Motor neuron (in vitro differentiated cells): Measurements from ENCODE around the gene NXPH4. TPM values are rescaled to one million over a fixed set of nuclear protein-coding genes. Genes with fewer than 3 reads are reported as not detected.
A peak's percentile ranks its signal among the peaks of the same experiment; 100 is the strongest.

Experiments
- ATAC-seq, 8 experiments: fragments of 200-7000 bp; cut with Tn5 transposase; replicated peaks in 6 of 8; 2 replicates each; pipeline ENCODE4 v1.8.0; 2021; ENCODE audit warnings: mild to moderate bottlenecking in 8 of 8, moderate library complexity in 8 of 8
- H3K27ac ChIP-seq, 2 donors: fragments of 250-450 bp; sonication (Bioruptor Pico); 2 replicates each; pipeline ENCODE4 v1.9.0; 2021; ENCODE audit warnings: antibody characterized with exemption in 2 of 2, mild to moderate bottlenecking in 2 of 2, moderate library complexity in 1 of 2
- H3K4me1 ChIP-seq, 2 donors: fragments of 250-450 bp; sonication (Bioruptor Pico); replicated peaks in 1 of 2; 2 replicates each; pipeline ENCODE4 v1.6.1; 2021; ENCODE audit warnings: antibody characterized with exemption in 2 of 2, mild to moderate bottlenecking in 2 of 2, moderate library complexity in 1 of 2
- H3K4me3 ChIP-seq, 5 donors: fragments of 250-450 bp; sonication (Bioruptor Pico); 2 replicates each; pipeline ENCODE4 v1.9.0; 2021; ENCODE audit warnings: antibody characterized with exemption in 5 of 5, mild to moderate bottlenecking in 5 of 5, moderate library complexity in 4 of 5
- WGBS, 10 experiments: fragments of 450-650 bp; shearing (Covaris generic); methylation state at CpG; one replicate each; pipeline ENCODE4 v1.0.0; 2022; 5-methylcytosine and 5-hydroxymethylcytosine counted together
- in situ Hi-C, 9 experiments: fragments of 400-800 bp; cut with MboI; loops; one replicate each; pipeline ENCODE4 v1.15.0; 2021; ENCODE audit warnings: low sequenced_read_pairs in 9 of 9, low pct_unique_long_range_greater_than_20kb in 2 of 9; ENCODE audit not compliant: unreplicated experiment in 9 of 9
- total RNA-seq, 8 experiments: library from RNA; unstranded; fragments of 300-600 nt; gene quantifications; 2 replicates each; pipeline versions ENCODE4 v1.2.3 to v1.2.4, GENCODE V29; 2022

Gene NXPH4
- total RNA-seq, 8 experiments from 2014 or later, result 0.36 to 16.3 (median 10.7) TPM

GRCh38 chr12:57234571-57235016 is 18.0 kb downstream of the NXPH4 start:
- Histone ChIP-seq H3K27ac (peak overlapping the region in 1 of 2 donors; percentile 2), H3K4me1 (peaks cover 71 to 80% of the 10 kb centered on the region in 2 donors), H3K4me3 (no peak overlapping the region)
- WGBS, 10 experiments, result 72 to 89% (median 85%) methylated on average over 2 to 5 of the region's 10 CpGs; no CpG with 5 or more reads in 6 of the 10 experiments
- in situ Hi-C loops, result loop anchor here in 1 of 9 experiments (25.0 kb wide), 1 partner anchor 228 kb away; the partner anchor contains the start of genes GLI1 and INHBE
- ATAC-seq, result no peak

GRCh38 chr12:57235017-57235727 is 18.6 kb downstream of the NXPH4 start:
- peak in 7 of 8 experiments; percentile 1 to 33 (median 11) for ATAC-seq
- 15 to 100% (median 52%) methylated on average over 1 to 10 of the region's 26 CpGs; no CpG with 5 or more reads in 4 of the 10 experiments for WGBS, 10 experiments
- H3K4me3 ChIP-seq, result no peak overlapping the region

DNA sequence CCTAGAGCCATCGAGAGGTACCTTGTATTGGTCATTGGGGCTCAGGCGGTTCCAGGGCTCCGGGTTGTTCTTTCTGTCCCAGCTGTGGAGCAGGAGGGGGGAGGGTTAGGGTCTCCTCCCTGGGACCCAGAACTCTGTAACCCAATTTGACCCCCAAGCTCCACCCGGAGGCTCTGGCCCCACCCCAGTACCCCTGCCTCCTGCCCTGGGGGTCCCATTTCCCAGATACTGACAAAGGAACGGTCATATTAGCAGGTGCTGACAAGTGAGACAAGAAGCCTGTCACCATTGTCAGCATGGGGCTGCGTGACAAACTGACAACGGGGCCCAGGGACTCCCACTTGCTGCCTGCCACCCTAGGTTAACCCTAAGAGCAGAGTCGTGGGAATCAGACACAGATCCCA is 19.1 kb downstream of the NXPH4 start:
- Histone ChIP-seq H3K4me1 (peaks cover 71 to 80% of the 10 kb centered on the region in 2 donors), H3K27ac (no peak overlapping the region), H3K4me3 (no peak overlapping the region)
- 83 to 100% methylated on average over 1 to 2 of the region's 8 CpGs; no CpG with 5 or more reads in 8 of the 10 experiments for WGBS, 10 experiments
- ATAC-seq, result no peak
- in situ Hi-C loops, result loop anchor here in 1 of 9 experiments (25.0 kb wide), 1 partner anchor 227 kb away; the partner anchor contains the start of genes GLI1 and INHBE

More at GRCh38 chr12:57235017-57235727, 18.6 kb downstream of the NXPH4 start:
- Histone ChIP-seq H3K4me1 (peaks cover 71 to 80% of the 10 kb centered on the region in 2 donors), H3K27ac (peak overlapping the region in 1 of 2 donors; percentile 2)
- in situ Hi-C loops, result loop anchor here in 1 of 9 experiments (25.0 kb wide), 1 partner anchor 227 kb away; the partner anchor contains the start of genes GLI1 and INHBE

GRCh38 chr12:57236201-57236924 is 19.8 kb downstream of the NXPH4 start:
- Histone ChIP-seq H3K4me1 (peaks cover 71 to 80% of the 10 kb centered on the region in 2 donors), H3K27ac (no peak overlapping the region), H3K4me3 (peak overlapping the region in 1 of 5 donors; percentile 3)
- WGBS, 10 experiments, result 19% methylated on average over 6 of the region's 40 CpGs; no CpG with 5 or more reads in 9 of the 10 experiments
- in situ Hi-C loops, result loop anchor here in 1 of 9 experiments (25.0 kb wide), 1 partner anchor 226 kb away; the partner anchor contains the start of genes GLI1 and INHBE
- ATAC-seq, result no peak

DNA sequence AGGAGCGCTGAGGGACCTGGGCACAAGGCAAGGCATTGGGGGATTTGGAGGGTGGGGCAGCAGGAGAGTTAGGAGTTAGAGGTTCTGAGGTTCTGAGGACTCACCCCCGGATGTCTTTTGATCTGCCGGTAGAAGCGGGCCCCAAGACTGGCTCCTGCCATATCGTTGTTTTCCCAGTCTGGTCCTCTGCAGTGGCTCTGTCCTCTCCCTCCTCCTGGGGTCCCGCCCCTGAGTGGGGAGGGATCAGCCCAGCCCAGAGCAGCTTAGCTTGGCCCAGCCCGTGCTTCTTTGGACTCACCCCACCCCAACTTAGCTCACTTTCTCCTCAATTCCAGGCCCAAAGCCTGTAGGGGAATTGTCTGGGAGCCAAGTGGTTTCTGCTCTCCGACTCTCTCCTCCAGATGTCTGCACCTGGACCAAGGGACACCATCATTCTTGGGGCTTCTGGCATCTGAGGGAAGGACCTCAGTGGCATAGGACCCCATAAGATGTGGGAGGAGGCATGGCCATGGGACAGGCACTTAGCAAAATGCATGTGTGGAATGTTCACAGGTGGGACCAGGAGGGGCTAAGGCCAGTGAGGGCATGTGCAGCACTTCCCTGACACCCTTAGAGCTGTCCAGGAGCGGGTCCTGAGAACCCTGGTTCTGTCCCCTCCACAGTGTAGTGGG is 20.5 kb downstream of the NXPH4 start:
- 27 to 100% (median 60%) methylated on average over 1 to 4 of the region's 9 CpGs; no CpG with 5 or more reads in 3 of the 10 experiments for WGBS, 10 experiments
- peak in 2 of 8 experiments; percentile 6 to 23 for ATAC-seq
- H3K4me1 ChIP-seq, result peaks cover 72 to 80% of the 10 kb centered on the region in 2 donors
- peak overlapping the region in 1 of 2 donors; percentile 76 for H3K27ac ChIP-seq
- in situ Hi-C loops, result loop anchor here in 1 of 9 experiments (25.0 kb wide), 1 partner anchor 225 kb away; the partner anchor contains the start of genes GLI1 and INHBE
- no peak overlapping the region for H3K4me3 ChIP-seq

DNA sequence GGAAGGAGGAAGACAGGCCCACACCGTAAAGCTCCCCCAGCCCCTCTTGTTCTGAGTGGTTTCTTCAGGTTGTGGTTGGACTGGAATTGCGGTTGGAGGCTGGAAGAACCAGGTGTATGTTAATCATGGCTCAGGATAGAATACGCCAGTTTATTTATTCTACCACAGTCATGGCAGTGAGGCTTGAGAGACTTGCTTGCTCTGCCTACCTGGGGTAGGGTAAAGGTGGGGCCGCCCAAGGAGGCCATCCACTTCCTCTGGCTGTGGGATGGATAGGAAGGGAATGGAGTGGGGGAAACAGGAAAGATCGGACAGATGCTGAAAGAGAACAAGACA is 21.0 kb downstream of the NXPH4 start:
- ATAC-seq, result no peak
- Histone ChIP-seq H3K4me3 (peak overlapping the region in 3 of 5 donors; percentile 42 to 56 (median 50)), H3K4me1 (peaks cover 77 to 80% of the 10 kb centered on the region in 2 donors), H3K27ac (peak overlapping the region; percentile 76 to 84)
- in situ Hi-C loops, result loop anchor here in 1 of 9 experiments (25.0 kb wide), 1 partner anchor 225 kb away; the partner anchor contains the start of genes GLI1 and INHBE
- WGBS, 10 experiments, result 46 to 100% (median 80%) methylated on average over 1 to 3 of the region's 5 CpGs; no CpG with 5 or more reads in 5 of the 10 experiments

DNA sequence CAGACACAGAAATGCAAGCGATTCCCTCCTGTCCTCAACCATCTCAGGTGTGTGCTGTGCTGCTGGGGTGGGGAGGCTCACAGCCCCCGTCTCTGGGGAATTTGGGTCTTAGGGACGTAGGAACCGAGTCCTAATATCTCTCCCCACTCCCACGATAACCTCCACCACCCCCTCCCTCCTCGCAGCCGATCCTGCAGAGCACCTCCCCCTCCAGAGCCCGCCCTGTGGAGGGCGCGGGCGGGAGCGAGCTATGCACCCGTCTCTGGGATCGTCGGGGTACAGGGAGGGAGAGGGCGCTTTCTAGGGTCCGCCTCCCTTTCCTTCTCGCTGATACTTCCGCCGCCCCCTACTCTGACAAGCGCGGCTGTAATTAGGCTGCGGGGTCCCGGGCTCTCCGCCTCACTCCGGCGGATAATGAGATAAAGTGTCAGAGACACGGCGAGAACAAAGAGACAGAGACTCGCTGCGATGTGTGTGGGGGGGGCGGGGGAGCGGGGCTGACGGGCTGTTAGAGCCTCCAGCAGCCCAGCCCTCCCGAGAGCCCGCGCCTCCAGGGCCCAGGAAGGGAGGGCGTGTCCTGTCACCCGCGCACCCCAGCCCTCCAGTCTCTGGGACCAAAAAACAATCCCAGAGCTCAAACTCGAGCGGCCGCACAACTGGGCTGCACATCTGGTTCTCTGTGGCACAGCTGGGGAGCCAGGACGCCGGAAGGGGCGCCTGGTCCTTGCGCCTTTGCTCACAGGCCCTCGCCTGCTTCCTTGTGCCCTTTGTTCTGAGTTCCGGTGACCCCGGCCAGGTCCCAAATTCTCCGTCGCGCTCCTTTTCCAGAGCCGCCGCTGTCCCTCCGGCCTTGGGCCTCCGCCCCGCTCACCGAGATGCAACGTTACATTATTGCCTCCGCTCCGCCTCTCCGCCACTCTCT is 21.6 kb downstream of the NXPH4 start:
- peaks cover 76 to 77% of the 10 kb centered on the region in 2 donors for H3K4me1 ChIP-seq
- H3K4me3 ChIP-seq, result peak overlapping the region; percentile 36 to 56 (median 42)
- 10 to 50% (median 40%) methylated on average over 1 to 16 of the region's 63 CpGs; no CpG with 5 or more reads in 5 of the 10 experiments for WGBS, 10 experiments
- in situ Hi-C loops, result loop anchor here in 1 of 9 experiments (25.0 kb wide), 1 partner anchor 224 kb away; the partner anchor contains the start of genes GLI1 and INHBE
- H3K27ac ChIP-seq, result peak overlapping the region; percentile 76 to 84
- ATAC-seq, result peak in 4 of 8 experiments; percentile 9 to 19 (median 13)

DNA sequence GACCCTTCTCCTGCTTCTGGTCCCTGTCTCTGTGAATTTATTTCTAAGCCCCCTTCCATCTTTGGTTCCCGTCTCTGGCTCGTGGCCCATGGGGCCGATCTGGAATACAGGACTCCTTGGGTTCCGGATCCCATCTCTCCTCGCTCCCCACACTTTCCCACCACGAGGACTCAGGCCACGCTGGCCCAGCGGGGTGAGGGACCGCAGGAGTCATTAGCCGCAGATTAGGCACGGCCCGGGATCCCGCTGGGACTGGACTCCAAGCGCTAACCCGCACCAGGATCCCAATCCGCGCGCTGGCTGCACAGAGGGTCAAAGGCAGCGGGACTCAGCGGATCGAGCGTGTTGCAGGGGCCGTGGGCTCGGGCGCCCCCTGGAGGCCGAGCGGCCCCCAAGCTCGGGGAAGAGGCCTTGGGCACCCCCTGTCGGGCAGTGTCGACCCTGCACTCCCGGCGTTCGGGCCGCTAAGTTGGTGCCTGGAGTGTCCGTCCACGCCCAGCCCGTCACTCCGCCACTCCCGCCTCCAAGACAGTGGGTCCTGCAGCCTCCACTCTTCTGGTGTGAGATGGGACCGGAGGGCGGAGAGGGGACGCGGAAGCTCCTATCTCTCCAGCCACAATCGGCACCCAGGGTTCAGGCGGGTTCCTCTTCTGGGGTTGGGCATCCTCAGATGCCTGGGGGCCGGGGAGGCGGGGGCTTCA is 22.4 kb downstream of the NXPH4 start:
- in situ Hi-C loops, result loop anchor here in 1 of 9 experiments (25.0 kb wide), 1 partner anchor 223 kb away; the partner anchor contains the start of genes GLI1 and INHBE
- Histone ChIP-seq H3K4me3 (peak overlapping the region; percentile 36 to 56 (median 42)), H3K4me1 (peaks cover 68 to 72% of the 10 kb centered on the region in 2 donors), H3K27ac (peak overlapping the region; percentile 94 to 100)
- ATAC-seq, result peak; percentile 38 to 52 (median 48)
- 0 to 9% (median 0%) methylated on average over 3 to 23 of the region's 47 CpGs; no CpG with 5 or more reads in 5 of the 10 experiments for WGBS, 10 experiments

GRCh38 chr12:57239587-57240065 is 23.0 kb downstream of the NXPH4 start:
- in situ Hi-C loops, result loop anchor here in 1 of 9 experiments (25.0 kb wide), 1 partner anchor 223 kb away; the partner anchor contains the start of genes GLI1 and INHBE
- peak in 4 of 8 experiments; percentile 0 to 3 (median 0) for ATAC-seq
- peak overlapping the region; percentile 94 to 100 for H3K27ac ChIP-seq
- H3K4me1 ChIP-seq, result peaks cover 63 to 66% of the 10 kb centered on the region in 2 donors
- peak overlapping the region; percentile 36 to 56 (median 42) for H3K4me3 ChIP-seq
- 0 to 14% (median 0%) methylated on average over 1 to 13 of the region's 14 CpGs for WGBS, 10 experiments

- ATAC-seq, result peak; percentile 1 to 48 (median 32)
- H3K4me1 ChIP-seq, result peaks cover 56 to 59% of the 10 kb centered on the region in 2 donors
- H3K27ac ChIP-seq, result peak overlapping the region; percentile 94 to 100
- WGBS, 10 experiments, result 0 to 10% (median 2%) methylated on average over 1 to 11 of the region's 72 CpGs; no CpG with 5 or more reads in 4 of the 10 experiments
- in situ Hi-C loops, result loop anchor here in 1 of 9 experiments (25.0 kb wide), 1 partner anchor 222 kb away; the partner anchor contains the start of genes GLI1 and INHBE
- peak overlapping the region; percentile 36 to 56 (median 42) for H3K4me3 ChIP-seq
Measured at GRCh38 chr12:57240066-57240921, 23.7 kb downstream of the NXPH4 start.
